Hematopoietic multipotent progenitor cell treated with erythropoietin and hydrocortisone succinate and interleukin-3 and kit ligand, for 6 days (in vitro differentiated cells): ENCODE data around the gene DNM3.

Experiments used
- DNase-seq: peaks from one replicate; pipeline ENCODE4 v3.0.0-alpha.2; 2015

DNM3 gene

DNA sequence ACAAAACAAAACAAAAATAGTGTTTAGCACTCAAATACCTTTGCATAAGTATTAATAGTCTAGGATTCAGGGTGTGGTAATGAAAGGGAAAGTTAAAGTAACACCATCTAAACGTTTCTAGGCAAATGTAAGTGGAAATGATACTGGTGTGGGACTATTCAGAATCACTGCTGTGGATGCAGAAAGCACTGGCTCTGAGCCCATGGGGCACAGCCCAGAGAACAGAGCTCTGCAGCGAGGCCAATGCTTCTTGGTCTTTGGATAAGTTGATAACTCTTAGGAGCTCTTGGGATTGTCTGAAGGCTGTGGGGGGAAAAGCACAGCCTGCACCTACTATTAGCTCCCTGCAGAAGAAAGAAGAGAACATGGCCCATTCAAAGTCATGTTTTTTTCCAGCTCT lies 21.4 kb upstream of the DNM3 start:
- DNase-seq = no peak

DNA sequence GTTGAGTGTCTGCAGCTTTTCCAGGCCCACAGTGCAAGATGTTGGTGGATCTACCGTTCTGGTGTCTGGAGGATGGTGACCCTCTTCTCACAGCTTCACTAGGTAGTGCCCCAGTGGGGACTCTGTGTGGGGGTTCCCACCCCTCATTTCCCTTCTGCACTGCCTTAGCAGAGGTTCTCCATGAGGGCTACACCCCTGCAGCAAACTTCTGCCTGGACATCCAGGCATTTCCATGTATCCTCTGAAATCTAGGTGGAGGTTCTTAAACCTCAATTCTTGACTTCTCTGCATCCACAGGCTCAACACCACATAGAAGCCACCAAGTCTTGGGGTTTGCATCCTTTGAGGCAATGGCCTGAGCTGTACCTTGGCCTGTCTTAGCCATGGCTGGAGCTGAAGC lies 14.3 kb upstream of the DNM3 start:
- no peak for DNase-seq

DNA sequence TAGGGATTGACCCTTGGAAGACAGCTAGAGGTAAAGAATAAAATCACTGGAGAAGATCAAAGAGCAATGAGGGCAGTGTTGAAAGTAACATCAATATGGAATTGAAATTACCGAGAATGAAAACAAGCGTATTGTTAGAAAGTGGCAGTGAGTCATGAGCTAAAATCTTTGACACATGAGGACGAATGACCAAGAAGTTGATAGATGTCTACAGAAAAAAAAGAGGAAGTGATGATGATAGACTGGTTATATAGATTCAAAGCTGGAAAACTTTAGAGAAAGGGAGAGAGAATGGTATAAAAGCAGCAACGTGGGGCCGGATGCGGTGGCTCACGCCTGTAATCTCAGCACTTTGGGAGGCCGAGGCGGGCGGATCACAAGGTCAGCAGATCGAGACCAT lies 12.5 kb upstream of the DNM3 start:
- DNase-seq = no peak

DNA sequence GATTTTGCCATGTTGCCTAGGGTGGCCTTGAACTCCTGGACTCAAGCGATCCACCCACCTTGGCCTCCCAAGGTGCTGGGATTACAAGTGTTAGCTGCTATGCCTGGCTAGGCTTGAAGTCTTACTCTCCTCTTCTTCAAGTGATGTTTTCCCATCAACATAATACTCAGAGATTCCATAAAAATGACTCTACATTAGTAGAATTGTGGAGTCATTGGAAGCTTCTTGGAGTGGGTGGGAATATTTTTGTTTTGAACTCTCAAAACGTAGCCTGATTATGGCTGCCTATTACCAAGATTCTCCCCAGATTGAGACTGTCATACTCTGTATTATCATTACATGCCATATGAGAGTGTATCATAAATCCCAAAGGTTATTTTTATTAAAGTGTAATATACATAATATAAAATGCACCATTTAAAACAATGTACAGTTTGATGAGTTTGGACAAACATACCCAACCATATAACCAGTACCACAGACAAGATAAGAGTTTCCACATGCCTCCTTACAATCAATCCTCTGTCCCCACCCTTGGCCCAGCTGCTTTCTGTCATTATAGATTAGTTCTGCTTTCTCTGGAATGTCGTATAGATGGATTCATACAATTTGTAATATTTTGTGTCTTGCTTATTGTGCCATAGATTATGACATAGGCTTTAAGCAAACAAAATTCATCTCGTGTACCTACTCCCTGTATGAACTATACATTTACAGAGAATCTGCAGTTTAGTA lies 8.0 kb upstream of the DNM3 start:
- DNase-seq = peak; percentile 65

DNA sequence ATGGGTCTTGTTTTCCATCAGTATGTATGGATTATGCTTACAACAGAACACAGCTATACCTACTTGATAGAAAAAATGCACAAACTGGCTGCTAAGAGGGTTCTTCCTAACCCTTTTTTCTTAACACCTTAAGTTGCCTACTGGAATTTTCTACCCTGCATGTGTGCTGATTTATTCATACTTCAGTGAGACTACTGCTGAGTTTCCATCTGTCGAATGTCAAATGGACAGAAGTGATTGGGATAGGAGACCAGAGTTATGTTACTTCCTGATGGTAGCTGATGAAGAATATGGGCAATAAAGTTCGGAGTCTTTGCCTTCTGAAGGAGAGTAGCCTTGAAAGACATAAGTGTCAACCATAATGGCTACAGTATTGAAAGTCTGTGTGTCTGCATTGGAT lies 6.5 kb upstream of the DNM3 start:
- DNase-seq = no peak

DNA sequence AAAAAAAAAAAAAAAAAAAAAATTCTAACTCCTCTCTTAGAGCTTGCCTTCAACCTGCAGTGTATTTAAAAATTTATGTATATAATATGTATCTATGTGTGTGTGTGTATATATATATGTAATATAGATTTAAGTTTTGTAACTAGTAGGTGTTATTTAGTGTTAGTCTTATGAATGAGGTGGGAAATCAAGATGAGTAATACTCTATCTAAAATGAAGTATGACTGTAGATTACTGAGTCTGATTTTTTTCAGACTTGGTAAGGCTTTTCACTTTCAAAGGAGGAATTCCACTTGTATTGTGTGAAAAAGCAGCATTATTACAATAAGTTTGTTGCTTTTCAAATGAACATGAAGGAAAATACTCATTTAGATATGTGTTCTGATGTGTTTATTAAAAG lies 5.4 kb upstream of the DNM3 start:
- DNase-seq = no peak

DNA sequence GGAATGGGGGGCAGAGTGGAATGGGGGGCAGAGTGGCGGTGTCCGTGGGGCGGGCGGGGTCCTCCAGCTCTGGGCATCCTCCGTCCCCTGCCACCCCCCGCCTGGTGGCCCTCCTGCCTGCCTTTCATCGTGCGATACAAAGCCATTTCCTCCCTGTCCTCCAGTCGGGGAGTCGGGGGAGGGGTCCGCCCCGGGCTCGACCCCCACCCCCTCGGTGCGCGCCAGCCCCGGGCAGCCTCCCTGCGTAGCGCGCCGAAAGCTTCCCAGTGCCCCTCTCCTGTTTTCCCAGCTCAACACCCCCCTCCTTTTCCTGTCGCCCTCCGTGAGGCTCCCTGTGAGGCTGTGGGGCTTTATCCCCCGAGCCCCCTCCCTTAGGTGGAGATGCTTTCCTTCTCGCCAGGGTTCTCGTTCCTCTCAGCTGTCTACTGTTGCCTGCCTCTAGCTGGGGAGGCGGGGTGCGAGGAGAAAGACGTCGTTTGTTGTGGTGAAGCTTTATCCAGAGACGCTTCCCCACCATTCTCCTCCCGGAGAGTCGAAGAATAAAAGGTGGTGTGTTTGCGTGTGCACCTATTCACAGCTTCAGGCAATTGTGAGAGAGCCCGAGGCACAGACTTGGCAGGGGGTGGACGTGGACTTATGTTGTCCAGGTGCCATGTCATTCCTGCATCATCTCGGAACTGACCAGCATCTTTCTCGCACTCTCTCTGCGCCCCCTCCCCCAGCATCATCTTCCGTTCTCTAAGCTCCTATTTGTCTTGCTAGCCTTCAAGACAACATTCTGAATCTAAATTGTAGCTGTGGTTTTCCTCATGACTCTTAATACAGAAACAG lies 848 bp downstream of the DNM3 start:
- peak; percentile 27 for DNase-seq

DNA sequence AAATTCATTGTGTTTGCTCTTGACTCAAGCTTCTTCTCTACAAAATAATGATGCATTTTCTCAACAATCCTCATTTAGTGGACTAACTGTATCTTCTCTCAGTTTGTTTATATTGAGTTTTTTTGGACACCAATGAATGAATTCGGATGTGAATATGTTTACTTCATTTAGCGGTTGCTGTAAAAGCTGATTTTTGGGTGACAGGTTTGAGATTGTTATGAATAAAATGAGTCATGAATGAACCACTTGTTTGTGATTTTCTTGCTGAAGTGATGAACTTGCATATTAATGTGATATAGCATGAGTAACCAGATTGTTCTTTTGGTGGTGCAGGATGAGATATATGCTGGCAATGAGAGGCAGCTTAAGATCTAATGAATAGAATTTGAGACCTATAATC lies 3.1 kb downstream of the DNM3 start:
- no peak for DNase-seq

DNA sequence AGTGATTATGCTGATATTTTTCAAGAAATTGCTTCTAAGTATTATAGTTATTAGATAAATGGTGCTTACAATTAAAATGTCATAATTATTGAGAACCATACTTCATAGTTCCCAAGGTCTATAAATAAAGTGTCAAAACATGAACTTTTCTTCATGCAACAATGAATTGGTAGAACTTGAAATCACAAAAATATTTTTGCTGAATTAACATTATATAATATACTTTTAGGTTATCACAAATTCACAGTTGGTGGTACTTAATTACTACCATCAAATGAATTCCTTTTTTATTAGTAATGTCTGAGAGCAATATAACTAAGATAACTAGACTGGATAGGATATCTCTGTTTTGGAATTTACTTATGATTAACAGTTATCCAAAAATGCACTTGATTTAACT lies 4.7 kb downstream of the DNM3 start:
- DNase-seq = no peak

DNA sequence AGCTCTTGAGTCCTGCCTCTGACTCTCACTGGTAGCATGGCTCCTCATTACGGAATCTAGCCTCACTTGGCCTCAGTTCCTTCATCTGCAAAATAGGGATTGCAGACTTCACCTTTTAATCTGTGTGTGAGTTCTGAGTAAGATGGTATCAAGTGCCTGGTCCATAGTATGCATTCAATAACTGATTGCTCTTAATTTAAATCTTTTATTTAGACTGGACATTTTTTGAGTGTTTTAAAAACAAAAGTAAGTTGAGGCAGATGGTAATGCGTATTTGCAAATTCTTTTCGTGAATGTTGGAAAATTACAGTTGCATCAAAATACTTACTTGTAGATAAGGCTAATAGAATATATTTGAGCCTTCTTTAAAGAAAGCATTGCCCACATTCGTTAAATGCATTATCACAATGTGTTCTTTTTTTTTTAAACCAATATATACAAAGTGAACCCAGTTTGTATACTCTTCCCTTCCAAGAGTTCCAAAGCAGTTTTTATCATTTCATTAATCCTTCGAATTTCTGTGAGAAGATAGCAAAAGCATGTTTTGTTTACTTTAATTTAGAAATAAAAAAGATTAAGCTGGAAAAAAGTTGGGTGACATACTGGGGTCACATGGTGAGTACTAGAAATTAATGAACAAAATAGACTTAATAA lies 8.1 kb downstream of the DNM3 start:
- DNase-seq = no peak

DNA sequence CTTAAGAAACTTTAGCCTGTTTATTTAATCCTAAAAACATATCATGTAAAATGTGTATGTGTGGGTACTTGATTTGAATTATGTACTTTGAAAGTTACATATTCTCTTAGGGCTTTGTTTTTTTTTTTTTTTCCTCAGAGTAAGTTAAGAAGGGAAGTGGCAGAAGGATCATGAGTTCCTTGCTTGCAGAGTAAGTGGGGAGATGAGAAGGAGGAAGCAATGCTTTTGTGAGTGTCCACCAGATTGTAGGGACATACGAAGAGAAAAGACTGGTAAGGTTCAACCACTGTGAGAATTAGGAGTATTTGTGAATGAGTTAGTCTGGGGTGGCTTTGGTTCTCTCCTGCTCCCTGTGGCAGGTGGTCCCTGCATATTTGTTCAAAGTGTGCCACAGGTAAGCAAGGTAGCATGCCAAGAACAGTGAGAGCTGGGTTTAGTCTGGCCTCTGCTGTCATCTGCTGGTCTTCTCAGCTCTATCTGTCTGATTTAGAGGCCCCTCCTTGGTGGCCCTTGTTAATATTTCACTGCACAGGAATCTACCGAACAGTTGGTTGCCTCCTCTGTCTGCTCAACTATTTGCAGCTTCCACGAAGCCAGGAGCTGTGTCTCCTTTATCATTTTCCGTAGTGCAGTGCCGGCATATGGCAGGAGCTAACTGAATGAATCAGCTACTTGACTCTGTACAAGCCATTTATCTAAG lies 9.5 kb downstream of the DNM3 start:
- DNase-seq = no peak

DNA sequence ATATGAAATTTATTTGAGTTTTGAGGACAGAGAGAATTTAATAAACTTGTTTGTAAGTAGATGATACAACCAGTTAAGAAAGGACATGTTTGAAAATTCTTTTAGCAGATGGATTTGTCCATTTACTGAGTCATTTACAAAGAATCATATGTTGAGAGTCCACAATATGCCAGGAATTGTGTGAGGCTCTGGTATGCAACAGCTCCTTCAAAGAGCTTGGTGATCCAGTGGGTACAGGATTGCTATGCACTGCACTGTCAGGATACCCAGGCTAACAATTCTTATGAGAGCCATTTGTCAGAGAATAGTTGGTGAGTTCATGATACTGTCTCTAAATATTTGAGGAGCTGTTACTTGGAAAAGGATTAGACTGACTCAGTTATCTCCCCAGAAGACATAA lies 11.0 kb downstream of the DNM3 start:
- DNase-seq = no peak

DNA sequence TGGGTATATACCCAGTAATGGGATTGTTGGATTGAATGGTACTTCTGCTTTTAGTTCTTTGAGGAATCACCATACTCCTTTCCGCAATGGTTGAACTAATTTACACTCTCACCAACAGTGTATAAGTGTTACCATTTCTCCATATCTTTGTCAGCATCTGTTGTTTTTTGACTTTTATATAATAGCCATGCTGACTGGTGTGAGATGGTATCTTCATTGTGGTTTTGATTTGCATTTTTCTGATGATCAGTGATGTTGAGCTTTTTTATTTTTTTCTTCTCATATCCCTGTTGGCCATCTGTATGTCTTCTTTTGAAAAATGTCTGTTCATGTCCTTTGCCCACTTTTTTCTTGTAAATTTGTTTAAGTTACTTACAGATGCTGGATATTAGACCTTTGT lies 14.1 kb downstream of the DNM3 start:
- no peak for DNase-seq

DNA sequence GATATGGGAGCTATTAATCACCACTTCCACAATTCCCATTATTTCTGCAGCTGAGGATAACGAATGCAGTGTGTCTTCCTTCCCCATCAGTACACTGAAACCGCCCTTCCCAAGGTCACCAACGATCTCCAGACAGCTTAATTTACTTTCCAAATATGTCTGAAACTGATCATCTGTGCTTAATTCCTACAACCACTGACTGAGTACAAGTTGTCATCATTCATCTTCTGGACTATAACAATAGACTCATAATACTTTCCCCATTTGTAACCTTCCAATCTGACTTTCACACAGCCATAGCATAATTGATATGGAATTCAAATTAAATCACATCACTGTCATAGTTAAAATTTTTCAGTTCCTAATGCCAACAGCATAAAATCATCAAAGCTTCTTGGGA lies 17.4 kb downstream of the DNM3 start:
- no peak for DNase-seq

DNA sequence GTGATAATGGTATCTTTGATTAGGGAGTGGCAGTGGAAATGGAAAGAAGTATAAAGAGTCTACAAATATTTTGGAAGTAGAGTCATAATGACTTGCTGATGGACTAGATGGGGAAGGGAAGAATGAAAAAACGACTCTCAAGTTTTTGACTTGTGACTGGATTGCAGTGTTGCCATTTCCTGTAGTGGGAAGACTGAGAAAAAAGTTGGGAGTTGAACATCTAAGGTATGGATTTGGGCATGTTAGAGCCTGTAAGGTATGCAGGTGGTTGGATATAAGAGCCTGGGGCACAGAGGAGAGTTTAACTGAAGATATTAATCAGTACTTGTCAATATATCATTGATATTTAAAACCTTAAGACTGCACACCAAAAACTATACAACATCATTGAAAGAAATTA lies 19.4 kb downstream of the DNM3 start:
- DNase-seq = no peak

DNA sequence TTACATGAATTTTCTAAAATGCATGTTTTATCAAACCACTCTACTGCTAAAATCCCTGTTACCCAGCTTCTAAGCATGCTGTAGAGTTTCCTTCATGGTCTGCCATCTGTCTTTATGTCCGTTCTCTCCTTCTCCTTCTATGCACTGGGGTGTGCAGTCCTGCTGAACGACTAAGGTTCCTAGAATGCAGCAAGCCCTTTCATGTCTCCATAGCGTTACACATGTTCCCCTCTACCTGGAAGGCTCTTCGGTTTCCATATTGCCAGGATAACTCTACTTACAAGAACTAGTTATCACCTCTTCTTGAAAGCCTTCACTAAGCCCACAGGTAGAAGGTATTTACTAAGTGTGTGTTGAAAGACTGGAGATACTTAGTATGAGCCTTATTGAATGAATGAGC lies 22.2 kb downstream of the DNM3 start:
- no peak for DNase-seq

DNA sequence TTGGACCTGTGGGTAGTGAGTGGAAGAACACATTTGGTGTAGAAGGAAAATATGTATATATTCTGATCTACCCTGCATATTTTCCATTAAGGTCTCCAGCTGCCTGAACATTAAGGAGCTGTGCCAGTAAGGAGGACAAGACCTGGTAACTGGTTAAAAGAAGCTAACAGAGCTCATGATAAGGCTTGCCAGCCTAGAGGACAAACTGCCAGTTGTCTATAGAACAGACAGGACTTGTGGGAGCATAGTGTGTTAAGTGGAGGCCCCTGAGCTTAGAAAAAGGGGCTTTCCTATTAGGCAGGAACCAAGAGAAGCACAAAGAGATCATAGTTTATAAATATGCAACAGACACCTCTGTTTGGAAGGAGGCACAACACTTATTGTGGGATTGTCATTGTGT lies 23.0 kb downstream of the DNM3 start:
- no peak for DNase-seq

DNA sequence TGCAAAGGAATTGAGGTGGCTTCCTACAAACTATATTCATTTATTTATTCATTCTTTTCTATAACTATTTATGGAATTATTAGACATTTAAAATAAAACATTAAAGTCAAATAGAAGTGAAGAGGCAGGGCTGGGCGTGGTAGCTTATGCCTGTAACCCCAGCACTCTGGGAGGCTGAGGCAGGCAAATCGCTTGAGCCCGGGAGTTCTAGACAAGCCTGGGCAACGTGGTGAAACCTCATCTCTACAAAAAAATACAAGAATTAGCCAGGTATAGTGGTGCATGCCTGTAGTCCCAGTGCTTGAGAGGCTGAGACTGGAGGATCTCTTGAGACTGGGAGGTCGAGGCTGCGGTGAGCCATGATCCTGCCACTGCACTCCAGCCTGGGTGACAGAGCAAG lies 23.8 kb downstream of the DNM3 start:
- DNase-seq = no peak

DNA sequence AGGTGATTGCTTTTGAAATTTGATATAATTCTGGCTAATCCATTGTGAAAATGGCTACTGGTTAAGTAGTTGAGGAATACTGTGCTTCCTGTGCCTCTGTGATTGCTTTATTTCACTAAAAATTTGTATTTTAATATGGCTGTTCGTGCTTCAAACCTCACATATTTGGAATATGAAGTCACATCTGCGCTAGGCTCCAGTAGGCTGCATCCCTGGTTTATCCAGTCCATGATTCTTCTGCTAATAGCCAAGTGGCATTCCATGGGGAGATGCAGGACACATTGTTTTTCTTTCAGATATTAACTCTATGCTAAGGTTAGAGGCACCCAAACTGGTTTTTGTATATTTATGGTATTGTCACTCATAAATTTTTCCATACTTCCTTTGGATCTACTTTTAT lies 25.9 kb downstream of the DNM3 start:
- DNase-seq = no peak

DNA sequence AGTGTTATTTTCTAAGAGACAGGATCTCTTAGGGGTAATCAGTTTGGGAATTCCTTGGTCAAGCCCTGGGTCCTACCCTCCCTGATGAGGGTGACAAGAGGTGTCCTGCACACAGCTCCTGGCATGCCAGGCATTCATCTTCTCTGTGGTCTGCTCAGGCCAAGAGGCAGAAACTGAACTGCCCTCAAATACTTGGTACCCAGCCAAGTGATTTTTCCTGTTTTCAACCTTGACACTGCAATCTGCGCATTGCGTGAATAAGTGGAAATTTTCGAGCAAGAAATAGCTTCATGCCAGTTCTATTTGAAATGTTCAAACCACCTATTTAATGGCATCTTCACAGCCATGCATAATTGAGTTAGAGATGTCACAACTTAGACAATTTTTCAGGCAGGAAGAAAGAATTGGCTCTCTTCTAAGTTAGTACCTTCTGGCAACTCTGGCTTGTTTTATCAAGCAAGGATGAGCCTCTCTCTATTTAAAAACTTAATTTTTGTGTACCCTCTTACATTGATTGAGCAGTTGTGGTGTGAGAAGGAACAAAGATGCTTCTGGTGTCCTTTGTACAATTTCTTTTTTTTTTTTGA lies 27.0 kb downstream of the DNM3 start:
- no peak for DNase-seq

DNA sequence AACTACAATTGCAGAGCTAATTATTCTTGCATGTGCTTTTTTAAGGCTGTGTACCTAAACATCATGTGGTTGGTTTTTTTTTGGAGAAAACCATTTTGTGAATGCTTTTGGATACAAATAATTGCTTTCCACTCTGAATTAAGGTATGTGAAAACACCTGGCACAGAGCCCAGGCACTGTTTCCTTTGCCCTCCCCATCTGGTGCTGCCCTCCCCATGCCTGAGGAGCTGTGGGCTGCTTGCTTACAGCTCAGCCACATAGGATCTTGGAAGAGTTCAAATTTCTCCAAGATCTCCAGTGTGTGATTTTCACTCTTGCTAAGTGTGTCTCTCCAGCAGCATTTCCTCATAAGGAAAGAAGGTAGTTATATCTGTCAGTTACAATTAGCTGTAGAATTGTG lies 27.8 kb downstream of the DNM3 start:
- no peak for DNase-seq

DNA sequence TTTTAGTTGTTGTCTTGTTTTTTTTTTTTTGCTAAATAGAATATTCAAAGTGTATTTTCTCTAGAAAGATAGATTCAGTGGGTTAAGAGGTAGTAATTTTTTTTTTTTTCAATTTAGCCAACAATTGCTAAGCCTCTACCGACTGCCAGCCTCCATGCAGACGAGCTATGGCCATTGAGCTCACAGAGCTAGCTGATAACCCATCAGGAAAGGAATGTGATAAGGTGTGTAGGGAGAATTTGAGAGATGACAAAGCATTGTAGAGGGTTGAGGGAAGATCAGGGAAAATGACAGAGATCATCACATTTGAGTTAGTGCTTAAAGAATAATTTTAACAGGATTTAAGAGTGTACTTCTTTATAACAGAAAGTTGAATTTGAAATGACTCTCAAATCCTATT lies 30.6 kb downstream of the DNM3 start:
- no peak for DNase-seq

DNA sequence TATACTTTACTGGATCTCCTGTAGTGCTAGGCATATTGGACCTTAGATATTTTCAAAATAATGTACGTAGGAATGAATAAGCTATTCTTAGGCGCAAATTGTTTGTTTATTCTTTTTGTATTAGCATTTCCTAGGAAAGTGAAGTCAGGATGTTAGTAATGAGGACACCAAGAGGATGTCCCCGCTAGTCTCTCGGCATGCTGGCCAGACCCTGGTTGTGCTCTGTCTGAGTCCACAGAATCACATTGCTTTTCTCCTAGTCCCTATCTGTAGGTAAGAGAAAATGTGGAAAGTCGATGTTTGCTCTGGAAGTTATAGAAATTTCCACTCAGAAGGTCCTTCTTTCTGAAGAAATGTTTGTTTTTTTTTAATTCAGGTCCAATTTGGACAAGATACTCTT lies 31.1 kb downstream of the DNM3 start:
- DNase-seq = no peak
